HG03469 (cell line): ENCODE results near the gene TIRAP.
"Not testable (repeated sequence)": the region's sequence is repeated elsewhere in the genome, so short reads cannot be mapped to it uniquely, and the experiment has no call there.

Experiments used
- ATAC-seq: cut with Tn5 transposase; IDR thresholded peaks from one replicate; pipeline ENCODE4 v1.9.1; 2021; ENCODE audit warnings: mild to moderate bottlenecking, moderate library complexity, moderate number of reproducible peaks; ENCODE audit not compliant: unreplicated experiment

The TIRAP gene

GRCh38 chr11:126282736-126283591 lies at the start of gene TIRAP:
Gene TIRAP (plus strand): TSS chr11:126283093. CDS start chr11:126290895, 7,802 bp downstream.
- no peak for ATAC-seq

- no peak for ATAC-seq
These were observed 49.5 kb upstream of the TIRAP start for GRCh38 chr11:126233391-126233790.

- no peak for ATAC-seq
These were observed 36.3 kb upstream of the TIRAP start for GRCh38 chr11:126246636-126247035.

- ATAC-seq, result no peak
These were observed 29.6 kb upstream of the TIRAP start for GRCh38 chr11:126253265-126253664.

- no peak for ATAC-seq
These were observed 28.1 kb upstream of the TIRAP start for GRCh38 chr11:126254819-126255218.

- ATAC-seq, result not testable (repeated sequence)
These were observed 27.4 kb upstream of the TIRAP start for GRCh38 chr11:126255507-126255906.

GRCh38 chr11:126256216-126256615 lies 26.7 kb upstream of the TIRAP start:
- no peak for ATAC-seq

GRCh38 chr11:126257144-126257543 lies 25.7 kb upstream of the TIRAP start:
- no peak for ATAC-seq

- ATAC-seq, result no peak
These were observed 25.1 kb upstream of the TIRAP start for GRCh38 chr11:126257764-126258163.

- no peak for ATAC-seq
These were observed 20.7 kb upstream of the TIRAP start for GRCh38 chr11:126262216-126262615.

- ATAC-seq, result no peak
These were observed 19.4 kb upstream of the TIRAP start for GRCh38 chr11:126263489-126263888.

- ATAC-seq, result no peak
These were observed 17.1 kb upstream of the TIRAP start for GRCh38 chr11:126265811-126266210.

- no peak for ATAC-seq
These were observed 15.2 kb upstream of the TIRAP start for GRCh38 chr11:126267650-126268049.

- ATAC-seq, result no peak
These were observed 14.6 kb upstream of the TIRAP start for GRCh38 chr11:126268361-126268707.

- ATAC-seq, result peak; percentile 98
These were observed 13.9 kb upstream of the TIRAP start, which contains the start of the genes FOXRED1 and SRPRA for GRCh38 chr11:126268708-126269579. Gene FOXRED1 (plus strand): TSS chr11:126269154. CDS start chr11:126269207, 53 bp downstream. Gene SRPRA (minus strand): TSS chr11:126268895. CDS start chr11:126268804, 91 bp downstream.

GRCh38 chr11:126277322-126277721 lies 5.6 kb upstream of the TIRAP start:
- no peak for ATAC-seq

GRCh38 chr11:126277780-126278179 lies 5.1 kb upstream of the TIRAP start:
- no peak for ATAC-seq

GRCh38 chr11:126279191-126279590 lies 3.7 kb upstream of the TIRAP start:
- ATAC-seq, result no peak

GRCh38 chr11:126280595-126280994 lies 2.3 kb upstream of the TIRAP start:
- ATAC-seq, result no peak

GRCh38 chr11:126281245-126281644 lies 1.6 kb upstream of the TIRAP start:
- no peak for ATAC-seq

GRCh38 chr11:126281666-126282175 lies 1.2 kb upstream of the TIRAP start:
- ATAC-seq, result no peak
